Panc1 (cell line): ENCODE data around the gene PLIN5.

Source experiments
- POLR2AphosphoS5 ChIP-seq: IDR thresholded peaks from 2 replicates; pipeline ENCODE4 v1.6.1; 2012; ENCODE audit warnings: mild to moderate bottlenecking, low read depth, low read length, moderate library complexity
- TF ChIP-seq, protein P1 (sequence below): fragments of 450-650 bp; IDR thresholded peaks from 2 replicates; pipeline ENCODE4 v1.5.1; 2017; ENCODE audit warnings: mild to moderate bottlenecking

- TF ChIP-seq, protein P1, sequence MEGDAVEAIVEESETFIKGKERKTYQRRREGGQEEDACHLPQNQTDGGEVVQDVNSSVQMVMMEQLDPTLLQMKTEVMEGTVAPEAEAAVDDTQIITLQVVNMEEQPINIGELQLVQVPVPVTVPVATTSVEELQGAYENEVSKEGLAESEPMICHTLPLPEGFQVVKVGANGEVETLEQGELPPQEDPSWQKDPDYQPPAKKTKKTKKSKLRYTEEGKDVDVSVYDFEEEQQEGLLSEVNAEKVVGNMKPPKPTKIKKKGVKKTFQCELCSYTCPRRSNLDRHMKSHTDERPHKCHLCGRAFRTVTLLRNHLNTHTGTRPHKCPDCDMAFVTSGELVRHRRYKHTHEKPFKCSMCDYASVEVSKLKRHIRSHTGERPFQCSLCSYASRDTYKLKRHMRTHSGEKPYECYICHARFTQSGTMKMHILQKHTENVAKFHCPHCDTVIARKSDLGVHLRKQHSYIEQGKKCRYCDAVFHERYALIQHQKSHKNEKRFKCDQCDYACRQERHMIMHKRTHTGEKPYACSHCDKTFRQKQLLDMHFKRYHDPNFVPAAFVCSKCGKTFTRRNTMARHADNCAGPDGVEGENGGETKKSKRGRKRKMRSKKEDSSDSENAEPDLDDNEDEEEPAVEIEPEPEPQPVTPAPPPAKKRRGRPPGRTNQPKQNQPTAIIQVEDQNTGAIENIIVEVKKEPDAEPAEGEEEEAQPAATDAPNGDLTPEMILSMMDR: no peak
- no peak for TF ChIP-seq POLR2AphosphoS5
These were observed 18.1 kb downstream of the PLIN5 start for GRCh38 chr19:4516939-4517300.
